Measurements from ENCODE around the gene RRM2. TPM values are rescaled to one million over a fixed set of nuclear protein-coding genes. Genes with fewer than 3 reads are reported as not detected.

Gene RRM2
- polyA plus RNA-seq, 2 of the 4 experiments (the other 2 are of a cell fraction), result 84.4 to 111 TPM

DNA sequence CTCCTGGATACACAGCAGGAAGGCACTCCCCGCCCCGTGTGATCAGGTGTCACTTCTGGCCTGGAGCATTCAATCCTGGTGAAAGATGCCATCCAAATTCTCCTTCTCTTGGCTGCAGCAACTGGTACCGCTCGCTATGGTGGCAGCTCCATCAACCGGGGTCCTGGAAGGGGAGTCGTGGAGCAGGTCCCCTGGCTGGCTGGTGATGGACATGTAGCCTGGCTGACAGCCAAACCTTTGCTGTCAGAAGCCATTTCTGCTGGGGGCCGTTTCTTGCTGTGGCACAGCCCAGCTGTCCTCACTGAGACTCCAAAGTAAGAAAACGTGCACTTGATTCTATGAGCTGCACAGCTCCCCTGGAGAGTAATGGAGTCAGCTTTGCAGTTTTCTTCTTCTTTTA is 35.2 kb upstream of the RRM2 start:
- FAIRE-seq, result no peak
- Histone ChIP-seq H3K9me3 (no peaks in the 10 kb centered on the region), H3K4me3 (no peak overlapping the region), H3K4me1 (peaks cover 9% of the 10 kb centered on the region; the same call in 1 of the 3 replicates), H3K27ac (no peak overlapping the region), H3K4me2 (no peak overlapping the region)
- ChIA-PET CTCF (interaction anchor here (0.9 to 27.5 kb wide), 3 partner anchors 4 to 347 kb away, joined by 3 to 612 read pairs (median 612); partner anchors contain the start of gene CYS1), POLR2A (interaction anchor here (0.6 kb wide), 1 partner anchor 612 kb away, joined by 6 read pairs; no protein-coding TSS in a partner anchor)
- 0 out of 6 replicates have a peak, but pooled peaks of 1 of the 2 experiments have one; percentile 9 for ATAC-seq
- 78% methylated on average over 8 of the region's 8 CpGs for WGBS (ENCODE audit: missing lambda C conversion rate)
- DNase-seq (ENCODE audit: low read depth in 1 of 2, low spot score in 1 of 2), result no peak
- TF ChIP-seq FOXS1 (CRISPR knock-in tag; IDR thresholded peaks at IDR 0.05), result no peak
- no peak for TF ChIP-seq FOSB (CRISPR knock-in tag; IDR thresholded peaks at IDR 0.05)
- TF ChIP-seq, protein P1, sequence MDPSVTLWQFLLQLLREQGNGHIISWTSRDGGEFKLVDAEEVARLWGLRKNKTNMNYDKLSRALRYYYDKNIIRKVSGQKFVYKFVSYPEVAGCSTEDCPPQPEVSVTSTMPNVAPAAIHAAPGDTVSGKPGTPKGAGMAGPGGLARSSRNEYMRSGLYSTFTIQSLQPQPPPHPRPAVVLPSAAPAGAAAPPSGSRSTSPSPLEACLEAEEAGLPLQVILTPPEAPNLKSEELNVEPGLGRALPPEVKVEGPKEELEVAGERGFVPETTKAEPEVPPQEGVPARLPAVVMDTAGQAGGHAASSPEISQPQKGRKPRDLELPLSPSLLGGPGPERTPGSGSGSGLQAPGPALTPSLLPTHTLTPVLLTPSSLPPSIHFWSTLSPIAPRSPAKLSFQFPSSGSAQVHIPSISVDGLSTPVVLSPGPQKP (IDR thresholded peaks at IDR 0.05; ENCODE audit: low read depth, low read length), result no peak
- TF ChIP-seq TFCP2L1 (CRISPR knock-in tag; IDR thresholded peaks at IDR 0.05), result no peak
- no peak for TF ChIP-seq CHD4 (IDR thresholded peaks at IDR 0.05; ENCODE audit: borderline replicate concordance)
- TF ChIP-seq KDM5A (IDR thresholded peaks at IDR 0.05), result no peak
- TF ChIP-seq PHF8 (IDR thresholded peaks at IDR 0.05; ENCODE audit: borderline replicate concordance, low read depth), result no peak
- no peak for TF ChIP-seq CBX2 (IDR thresholded peaks at IDR 0.05; ENCODE audit: borderline replicate concordance, low read depth)
- no peak for TF ChIP-seq ZNF302 (CRISPR knock-in tag; IDR thresholded peaks at IDR 0.05)
- no peak for TF ChIP-seq MAZ (IDR thresholded peaks at IDR 0.05; ENCODE audit: borderline replicate concordance, low read depth, low read length)

DNA sequence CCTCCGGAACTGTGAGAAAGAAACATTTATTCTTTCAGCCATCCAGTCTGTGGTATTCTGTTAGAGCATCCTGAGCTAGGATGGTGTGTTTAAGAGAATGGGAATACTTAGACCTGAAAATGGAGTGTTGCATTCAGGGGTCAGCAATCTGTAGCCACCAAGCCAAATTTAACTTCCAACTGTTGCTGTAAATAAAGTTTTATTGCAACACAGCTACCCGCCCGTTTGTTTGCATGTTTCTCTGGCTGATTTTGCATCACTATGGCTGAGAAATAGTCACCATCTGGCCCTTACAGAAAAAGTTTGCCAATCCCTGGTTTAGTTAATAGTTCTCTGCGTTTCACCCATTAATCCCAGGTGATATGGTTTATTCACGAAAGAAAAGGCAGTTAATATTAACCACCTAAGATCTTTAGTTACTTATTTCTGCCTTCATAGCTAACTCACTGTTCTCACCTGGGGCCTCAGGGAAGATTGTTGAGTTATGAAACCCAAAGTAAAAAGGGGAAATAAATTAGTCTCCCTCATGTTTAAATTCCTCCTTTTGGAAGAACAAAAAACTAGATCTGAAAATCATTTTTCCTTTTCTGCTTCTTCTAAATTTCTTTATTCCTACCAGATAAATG is 32.9 kb upstream of the RRM2 start:
- no peak overlapping the region for H3K4me3 ChIP-seq
- DNase-seq (ENCODE audit: low read depth in 1 of 2, low spot score in 1 of 2) (no peak), ATAC-seq (no peak), FAIRE-seq (no peak)
- H3K4me1 ChIP-seq, result peaks cover 9% of the 10 kb centered on the region; the same call in 1 of the 3 replicates
- POLR2A ChIA-PET, result no interaction called here
- H3K9me3 ChIP-seq, result no peaks in the 10 kb centered on the region
- H3K27ac ChIP-seq, result no peak overlapping the region
- CTCF ChIA-PET, result interaction anchor here (1.1 to 27.5 kb wide), 5 partner anchors 1 to 345 kb away, joined by 3 to 612 read pairs (median 5); partner anchors contain the start of gene CYS1
- H3K4me2 ChIP-seq, result peak overlapping the region; percentile 34; the same call in 1 of the 3 replicates
- TF ChIP-seq POLR2AphosphoS2 (conservative IDR thresholded peaks at IDR 0.05; ENCODE audit: low read length) (no peak), GATA3 (IDR thresholded peaks at IDR 0.05; ENCODE audit: borderline replicate concordance) (no peak), RNF2 (IDR thresholded peaks at IDR 0.05; ENCODE audit: borderline replicate concordance, low read depth) (no peak), CBX8 (IDR thresholded peaks at IDR 0.05) (no peak), ZNF302 (CRISPR knock-in tag; IDR thresholded peaks at IDR 0.05) (no peak), CBX2 (IDR thresholded peaks at IDR 0.05; ENCODE audit: borderline replicate concordance, low read depth) (no peak), HOXB5 (CRISPR knock-in tag; IDR thresholded peaks at IDR 0.05) (no peak), MAFK (IDR thresholded peaks at IDR 0.05; ENCODE audit: partially characterized antibody) (no peak), CTCF (IDR thresholded peaks at IDR 0.05) (no peak), HEYL (CRISPR knock-in tag; IDR thresholded peaks at IDR 0.05) (no peak), RARB (CRISPR knock-in tag; IDR thresholded peaks at IDR 0.05) (no peak), SMC3 (IDR thresholded peaks at IDR 0.05) (no peak), CEBPB (IDR thresholded peaks at IDR 0.05) (no peak), FOXS1 (CRISPR knock-in tag; IDR thresholded peaks at IDR 0.05) (no peak), NR3C1 (IDR thresholded peaks at IDR 0.05) (no peak), EHMT2 (IDR thresholded peaks at IDR 0.05; ENCODE audit: low read depth) (no peak), BHLHE40 (IDR thresholded peaks at IDR 0.05; ENCODE audit: low read depth, low read length) (no peak)
- TF ChIP-seq, protein P2, sequence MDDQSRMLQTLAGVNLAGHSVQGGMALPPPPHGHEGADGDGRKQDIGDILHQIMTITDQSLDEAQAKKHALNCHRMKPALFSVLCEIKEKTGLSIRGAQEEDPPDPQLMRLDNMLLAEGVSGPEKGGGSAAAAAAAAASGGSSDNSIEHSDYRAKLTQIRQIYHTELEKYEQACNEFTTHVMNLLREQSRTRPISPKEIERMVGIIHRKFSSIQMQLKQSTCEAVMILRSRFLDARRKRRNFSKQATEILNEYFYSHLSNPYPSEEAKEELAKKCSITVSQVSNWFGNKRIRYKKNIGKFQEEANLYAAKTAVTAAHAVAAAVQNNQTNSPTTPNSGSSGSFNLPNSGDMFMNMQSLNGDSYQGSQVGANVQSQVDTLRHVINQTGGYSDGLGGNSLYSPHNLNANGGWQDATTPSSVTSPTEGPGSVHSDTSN (IDR thresholded peaks at IDR 0.05), result no peak
- TF ChIP-seq, protein P3, sequence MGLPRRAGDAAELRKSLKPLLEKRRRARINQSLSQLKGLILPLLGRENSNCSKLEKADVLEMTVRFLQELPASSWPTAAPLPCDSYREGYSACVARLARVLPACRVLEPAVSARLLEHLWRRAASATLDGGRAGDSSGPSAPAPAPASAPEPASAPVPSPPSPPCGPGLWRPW (IDR thresholded peaks at IDR 0.05), result no peak
- TF ChIP-seq, protein P4, sequence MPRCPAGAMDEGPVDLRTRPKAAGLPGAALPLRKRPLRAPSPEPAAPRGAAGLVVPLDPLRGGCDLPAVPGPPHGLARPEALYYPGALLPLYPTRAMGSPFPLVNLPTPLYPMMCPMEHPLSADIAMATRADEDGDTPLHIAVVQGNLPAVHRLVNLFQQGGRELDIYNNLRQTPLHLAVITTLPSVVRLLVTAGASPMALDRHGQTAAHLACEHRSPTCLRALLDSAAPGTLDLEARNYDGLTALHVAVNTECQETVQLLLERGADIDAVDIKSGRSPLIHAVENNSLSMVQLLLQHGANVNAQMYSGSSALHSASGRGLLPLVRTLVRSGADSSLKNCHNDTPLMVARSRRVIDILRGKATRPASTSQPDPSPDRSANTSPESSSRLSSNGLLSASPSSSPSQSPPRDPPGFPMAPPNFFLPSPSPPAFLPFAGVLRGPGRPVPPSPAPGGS (IDR thresholded peaks at IDR 0.05), result no peak
- WGBS (ENCODE audit: missing lambda C conversion rate), result 10% methylated on average over 5 of the region's 5 CpGs

Data from A549 (cell line).